CD4-positive, alpha-beta T cell (primary cell): Measurements from ENCODE around the gene TRABD2B. TPM values are rescaled to one million over a fixed set of nuclear protein-coding genes. Genes with fewer than 3 reads are reported as not detected.

ENCODE experiments used
- ATAC-seq: fragments of 200-7000 bp; cut with Tn5 transposase; one replicate; pipeline ENCODE4 v1.10.0; 2022; ENCODE audit warnings: mild to moderate bottlenecking; ENCODE audit not compliant: poor library complexity
- CTCF ChIA-PET: fragments of 350-600 bp; sonication (Branson Sonifier 250); formaldehyde crosslinking; loops from one replicate; lab custom pipeline; 2021; ENCODE audit warnings: antibody characterized with exemption, inconsistent platforms; lab: Charles Lee
- POLR2A ChIA-PET: fragments of 350-600 bp; sonication (Branson Sonifier 250); formaldehyde crosslinking; loops from one replicate; lab custom pipeline; 2021; ENCODE audit warnings: antibody characterized with exemption, inconsistent platforms; lab: Charles Lee
- DNase-seq, 14 experiments: peaks; one replicate each; pipeline ENCODE4 v3.0.0-alpha.2; 2013 to 2020; ENCODE audit warnings: mixed read lengths in 2 of 14
- H3K27ac ChIP-seq, 2 donors: one replicate each; pipeline versions ENCODE4 v1.5.1 to v1.7.0; 2013; ENCODE audit warnings: low read length in 2 of 2, low read depth in 1 of 2, mild to moderate bottlenecking in 1 of 2
- H3K27me3 ChIP-seq, 2 experiments: 1 replicate in 1 of 2; 2 replicates in 1 of 2; pipeline versions ENCODE4 v1.6.1 to v1.7.0; 2013; ENCODE audit warnings: low read length in 2 of 2, control low read depth in 1 of 2, mild to moderate bottlenecking in 1 of 2, moderate library complexity in 1 of 2; ENCODE audit not compliant: insufficient read depth in 2 of 2, control insufficient read depth in 1 of 2
- H3K36me3 ChIP-seq: one replicate; pipeline ENCODE4 v1.6.1; 2013; ENCODE audit warnings: low read length, control low read depth; ENCODE audit not compliant: insufficient read depth
- H3K4me1 ChIP-seq: one replicate; pipeline ENCODE4 v1.6.1; 2013; ENCODE audit warnings: low read length, control low read depth; ENCODE audit not compliant: insufficient read depth
- H3K4me3 ChIP-seq: one replicate; pipeline ENCODE4 v1.5.1; 2013; ENCODE audit warnings: mild to moderate bottlenecking, low read length, moderate library complexity
- H3K9me3 ChIP-seq, 2 experiments: 1 replicate in 1 of 2; 2 replicates in 1 of 2; pipeline versions ENCODE4 v1.6.1 to v1.7.0; 2013; ENCODE audit warnings: low read length in 2 of 2, mild to moderate bottlenecking in 2 of 2, control low read depth in 1 of 2, moderate library complexity in 1 of 2; ENCODE audit not compliant: control insufficient read depth in 1 of 2, insufficient read depth in 1 of 2
- H3K27ac Mint-ChIP-seq: one replicate; pipeline ENCODE4 v1.8.0; 2020; ENCODE audit warnings: mixed read lengths
- H3K27me3 Mint-ChIP-seq: one replicate; pipeline ENCODE4 v1.8.0; 2021; ENCODE audit warnings: mixed read lengths
- H3K36me3 Mint-ChIP-seq: one replicate; pipeline ENCODE4 v1.8.0; 2021; ENCODE audit warnings: low read depth, mixed read lengths
- H3K4me1 Mint-ChIP-seq: one replicate; pipeline ENCODE4 v1.8.0; 2021; ENCODE audit warnings: low read depth, mixed read lengths
- H3K4me3 Mint-ChIP-seq: one replicate; pipeline ENCODE4 v1.8.0; 2020; ENCODE audit warnings: mild to moderate bottlenecking, mixed read lengths
- H3K9me3 Mint-ChIP-seq: one replicate; pipeline ENCODE4 v1.8.0; 2020; ENCODE audit warnings: mixed read lengths
- CTCF ChIP-seq: fragments of 200-600 bp; IDR thresholded peaks from one replicate; pipeline ENCODE4 v1.8.0; 2022; ENCODE audit warnings: antibody characterized with exemption, mild to moderate bottlenecking
- intact Hi-C, 2 experiments: fragments of 100-400 bp; cut with DNase I in 1 of 2; cut with micrococcal nuclease in 1 of 2; formaldehyde crosslinking; loops; one replicate each; pipeline versions ENCODE4 v1.15.1 to v1.9.0; 2023 to 2025; cut with DNase I, micrococcal nuclease
- total RNA-seq, 174 experiments: library from RNA in 2 of 174; stranded (reverse) in 2 of 174; gene quantifications; one replicate each; pipeline ENCODE4 v1.2.3 and lab custom pipeline; 2021 to 2026

Gene TRABD2B
- total RNA-seq, 2 experiments from 2014 or later = not detected

DNA sequence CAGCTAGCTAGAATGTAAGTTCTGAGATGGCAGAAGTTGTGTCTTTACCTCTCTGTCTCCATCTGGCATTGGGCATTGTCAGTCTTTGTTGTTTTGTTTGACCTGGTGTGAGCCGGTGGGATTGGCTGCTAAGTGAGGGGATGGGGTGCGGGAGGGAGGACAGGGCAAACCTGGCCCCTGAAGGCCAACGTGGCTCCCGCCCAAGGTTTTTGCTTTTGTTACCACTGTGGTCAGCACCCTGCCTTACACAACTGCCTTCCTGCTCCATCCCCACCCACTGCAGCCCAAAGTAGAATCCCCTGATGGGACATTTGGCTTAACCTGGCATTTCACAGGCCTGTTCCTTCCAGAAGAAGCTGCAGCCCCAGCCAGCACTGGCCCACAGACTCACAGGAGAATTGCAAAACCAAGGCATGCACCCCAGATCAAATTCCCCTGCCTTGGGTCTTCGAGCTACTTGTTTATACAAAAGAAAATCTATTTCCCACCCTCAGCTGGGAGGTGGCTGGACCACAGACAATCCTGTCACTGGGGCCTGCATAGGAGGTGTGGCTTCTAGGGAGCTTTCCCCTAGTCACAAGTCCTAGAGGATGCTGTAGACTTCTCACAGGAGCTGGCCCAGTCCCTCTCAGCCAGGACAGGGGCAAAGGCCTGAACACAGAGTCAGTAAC, 147.5 kb downstream of the TRABD2B start:
- no peak for DNase-seq
- Histone ChIP-seq H3K27ac (no peak overlapping the region), H3K27me3 (no peaks in the 10 kb centered on the region), H3K9me3 (no peaks in the 10 kb centered on the region), H3K4me3 (no peak overlapping the region), H3K4me1 (no peaks in the 10 kb centered on the region), H3K36me3 (no peaks in the 10 kb centered on the region)
- H3K36me3 Mint-ChIP-seq = no peaks in the 10 kb centered on the region
- H3K27me3 Mint-ChIP-seq = no peaks in the 10 kb centered on the region
- H3K27ac Mint-ChIP-seq = no peak overlapping the region
- no peaks in the 10 kb centered on the region for H3K4me1 Mint-ChIP-seq
- no peak for ATAC-seq
- POLR2A ChIA-PET = no interaction called here
- intact Hi-C loops = no loop called here
- no peak for TF ChIP-seq CTCF
- no peak overlapping the region for H3K4me3 Mint-ChIP-seq
- CTCF ChIA-PET = no interaction called here
- no peaks in the 10 kb centered on the region for H3K9me3 Mint-ChIP-seq

DNA sequence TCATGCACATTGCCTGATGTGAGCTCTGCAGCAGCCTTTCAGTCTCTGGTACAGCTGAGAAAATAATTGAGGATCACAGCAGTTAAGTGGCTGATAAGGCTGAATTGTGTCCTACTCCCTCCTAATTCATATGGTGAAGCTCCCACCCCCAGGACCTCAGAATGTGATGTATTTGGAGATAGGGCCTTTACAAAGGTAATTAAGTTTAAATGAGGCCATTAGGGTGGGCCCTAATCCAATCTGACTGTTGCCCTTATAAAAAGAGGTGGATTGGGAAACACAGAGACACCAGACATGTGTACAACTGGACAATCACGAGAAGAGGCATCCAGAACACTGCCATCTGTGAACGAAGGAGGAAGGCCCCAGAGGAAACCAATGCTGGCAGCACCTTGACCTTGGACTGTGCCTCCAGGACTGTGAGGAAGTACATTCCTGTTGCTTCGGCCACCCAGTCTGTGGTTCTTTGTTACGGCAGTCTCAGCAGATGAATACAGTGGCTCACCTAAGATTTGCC, 148.1 kb downstream of the TRABD2B start:
- no peaks in the 10 kb centered on the region for H3K9me3 Mint-ChIP-seq
- intact Hi-C loops = no loop called here
- TF ChIP-seq CTCF = no peak
- no peak overlapping the region for H3K4me3 ChIP-seq
- H3K4me1 Mint-ChIP-seq = no peaks in the 10 kb centered on the region
- POLR2A ChIA-PET = no interaction called here
- H3K4me3 Mint-ChIP-seq = no peak overlapping the region
- H3K27ac ChIP-seq = no peak overlapping the region
- no peaks in the 10 kb centered on the region for H3K36me3 ChIP-seq
- no peaks in the 10 kb centered on the region for H3K9me3 ChIP-seq
- DNase-seq (no peak), ATAC-seq (no peak)
- H3K27me3 ChIP-seq = peaks cover 0 to under 1% of the 10 kb centered on the region in 2 experiments
- no peaks in the 10 kb centered on the region for H3K27me3 Mint-ChIP-seq
- no peaks in the 10 kb centered on the region for H3K4me1 ChIP-seq
- no peak overlapping the region for H3K27ac Mint-ChIP-seq
- CTCF ChIA-PET = interaction anchor here (0.6 kb wide), 1 partner anchor 1170 kb away, joined by 3 read pairs; no protein-coding TSS in a partner anchor
- H3K36me3 Mint-ChIP-seq = no peaks in the 10 kb centered on the region

- ChIA-PET CTCF (no interaction called here), POLR2A (no interaction called here)
- no peaks in the 10 kb centered on the region for H3K4me1 Mint-ChIP-seq
- no peaks in the 10 kb centered on the region for H3K9me3 Mint-ChIP-seq
- peaks cover 0 to 2% of the 10 kb centered on the region in 2 experiments for H3K27me3 ChIP-seq
- TF ChIP-seq CTCF = no peak
- no peak overlapping the region for H3K4me3 Mint-ChIP-seq
- no peak overlapping the region for H3K27ac ChIP-seq
- no peaks in the 10 kb centered on the region for H3K36me3 ChIP-seq
- intact Hi-C loops = no loop called here
- ATAC-seq (no peak), DNase-seq (no peak)
- no peaks in the 10 kb centered on the region for H3K9me3 ChIP-seq
- no peaks in the 10 kb centered on the region for H3K36me3 Mint-ChIP-seq
- no peak overlapping the region for H3K27ac Mint-ChIP-seq
- H3K4me1 ChIP-seq = no peaks in the 10 kb centered on the region
- H3K4me3 ChIP-seq = no peak overlapping the region
- peaks cover 11% of the 10 kb centered on the region for H3K27me3 Mint-ChIP-seq
Observed at GRCh38 chr1:47847763-47848162, 149.4 kb downstream of the TRABD2B start.
